Endothelial cell of umbilical vein (primary cell): ENCODE results near the gene GOLGA2. TPM values are rescaled to one million over a fixed set of nuclear protein-coding genes. Genes with fewer than 3 reads are reported as not detected.

Source experiments
- BruUV-seq: library from RNA; stranded (reverse); fragments of 400-500 nt; replicated peaks from 2 replicates; lab custom pipeline; 2021; lab: Mats Ljungman, UMichigan
- CTCF ChIA-PET: fragments of 300-600, 350-600 bp; sonication (Branson Sonifier 250); formaldehyde crosslinking; loops from one replicate; lab custom pipeline; 2021; ENCODE audit warnings: antibody characterized with exemption, inconsistent platforms; lab: Charles Lee
- POLR2A ChIA-PET: fragments of 300-600, 350-600 bp; sonication (Branson Sonifier 250); formaldehyde crosslinking; loops from one replicate; lab custom pipeline; 2021; ENCODE audit warnings: antibody characterized with exemption, inconsistent platforms; lab: Charles Lee
- DNase-seq: peaks from one replicate; pipeline ENCODE4 v3.0.0-alpha.2; 2011; ENCODE audit warnings: low read depth, low spot score
- FAIRE-seq: peaks from 2 replicates; lab custom pipeline; 2011; peaks lifted over from hg19 to GRCh38; lab: Jason Lieb, UNC
- H2AFZ ChIP-seq: 2 replicates; pipeline ENCODE4 v1.6.0; 2012; ENCODE audit warnings: low read depth, low read length, control low read depth, inconsistent platforms
- H3K27ac ChIP-seq: 2 replicates; pipeline ENCODE4 v1.5.1; 2011; ENCODE audit warnings: low read depth, mild to moderate bottlenecking, control low read depth, low read length, moderate library complexity; ENCODE audit not compliant: insufficient read depth
- H3K27me3 ChIP-seq, 2 experiments: 2 replicates each; pipeline versions ENCODE4 v1.6.0 to v1.6.1; 2011; ENCODE audit warnings: low read length in 2 of 2, mixed read lengths in 1 of 2; ENCODE audit not compliant: control insufficient read depth in 2 of 2, insufficient read depth in 2 of 2
- H3K36me3 ChIP-seq, 2 experiments: 2 replicates in 1 of 2; 3 replicates in 1 of 2; pipeline ENCODE4 v1.5.1; 2011; ENCODE audit warnings: low read length in 2 of 2, mild to moderate bottlenecking in 1 of 2, moderate library complexity in 1 of 2; ENCODE audit not compliant: control insufficient read depth in 2 of 2, insufficient read depth in 2 of 2; ENCODE audit errors: extremely low read depth in 1 of 2
- H3K4me1 ChIP-seq: 3 replicates; pipeline ENCODE4 v1.5.1; 2011; ENCODE audit warnings: mild to moderate bottlenecking, low read length; ENCODE audit not compliant: control insufficient read depth, insufficient read depth; ENCODE audit errors: extremely low read depth
- H3K4me2 ChIP-seq: 2 replicates; pipeline ENCODE4 v1.6.1; 2011; ENCODE audit warnings: low read length, control low read depth, mixed read lengths; ENCODE audit not compliant: insufficient read depth
- H3K4me3 ChIP-seq, 3 experiments: fragments of 200-600 bp in 1 of 3; sonication (generic), shearing (Covaris generic) in 1 of 3; replicated peaks in 1 of 3; 2 replicates each; pipeline ENCODE4 v1.5.1; 2011 to 2016; ENCODE audit warnings: control low read depth in 3 of 3, low read length in 3 of 3, mild to moderate bottlenecking in 2 of 3, inconsistent platforms in 1 of 3, low read depth in 1 of 3, moderate library complexity in 1 of 3; ENCODE audit not compliant: insufficient read depth in 1 of 3
- H3K79me2 ChIP-seq: 2 replicates; pipeline ENCODE4 v1.6.0; 2012; ENCODE audit warnings: low read length, inconsistent platforms; ENCODE audit not compliant: control insufficient read depth, insufficient read depth
- H3K9ac ChIP-seq: replicated peaks from 2 replicates; pipeline ENCODE3; 2011; ENCODE audit warnings: low read length, control low read depth; ENCODE audit not compliant: insufficient read depth; ENCODE audit errors: extremely low read depth
- H3K9me1 ChIP-seq: replicated peaks from 3 replicates; pipeline ENCODE4 v1.6.0; 2011; ENCODE audit warnings: mild to moderate bottlenecking, low read length; ENCODE audit not compliant: control insufficient read depth, insufficient read depth; ENCODE audit errors: extremely low read depth
- H3K9me3 ChIP-seq: replicated peaks from 2 replicates; pipeline ENCODE4 v1.5.1; 2012; ENCODE audit warnings: low read length, inconsistent platforms; ENCODE audit not compliant: control insufficient read depth, insufficient read depth
- H4K20me1 ChIP-seq: replicated peaks from 2 replicates; pipeline ENCODE3; 2011; ENCODE audit warnings: mild to moderate bottlenecking, low read length; ENCODE audit not compliant: control insufficient read depth, insufficient read depth; ENCODE audit errors: extremely low read depth
- EZH2 ChIP-seq: IDR thresholded peaks from 2 replicates; pipeline ENCODE4 v1.6.1; 2012; ENCODE audit warnings: borderline replicate concordance, low read depth, mild to moderate bottlenecking, moderate library complexity, low read length, inconsistent platforms; ENCODE audit not compliant: severe bottlenecking
- FOS ChIP-seq: IDR thresholded peaks from 2 replicates; pipeline ENCODE4 v1.6.1; 2011; ENCODE audit warnings: mild to moderate bottlenecking, low read length, moderate library complexity, borderline replicate concordance; ENCODE audit not compliant: insufficient read depth
- GATA2 ChIP-seq: IDR thresholded peaks from 2 replicates; pipeline ENCODE4 v1.7.0; 2011; ENCODE audit warnings: low read depth, mild to moderate bottlenecking, moderate library complexity, mixed read lengths, low read length; ENCODE audit not compliant: insufficient read length, insufficient read depth
- JUN ChIP-seq: IDR thresholded peaks from 2 replicates; pipeline ENCODE4 v1.6.1; 2011; ENCODE audit warnings: borderline replicate concordance, low read depth; ENCODE audit not compliant: insufficient read length, insufficient read depth
- MYC ChIP-seq: IDR thresholded peaks from one replicate; pipeline ENCODE4 v1.6.1; 2011; ENCODE audit warnings: mild to moderate bottlenecking, low read depth, low read length
- POLR2A ChIP-seq: IDR thresholded peaks from 2 replicates; pipeline ENCODE4 v1.6.1; 2012; ENCODE audit warnings: low read depth, mild to moderate bottlenecking, control low read depth, low read length
- POLR2AphosphoS5 ChIP-seq: IDR thresholded peaks from 2 replicates; pipeline ENCODE4 v1.6.1; 2012; ENCODE audit warnings: low read depth, mild to moderate bottlenecking, control low read depth, low read length, moderate library complexity; ENCODE audit not compliant: insufficient read depth
- dilution Hi-C: fragments of 300-500 bp; cut with MboI; formaldehyde crosslinking; loops from one replicate; pipeline ENCODE4 v1.15.0; 2019; ENCODE audit warnings: low sequenced_read_pairs; ENCODE audit not compliant: extremely low pct_ligation_motif_present
- intact Hi-C: fragments of 100-400 bp; cut with micrococcal nuclease; formaldehyde crosslinking; loops from one replicate; pipeline ENCODE4 v1.10.0; 2022
- polyA plus RNA-seq, 4 experiments: library from polyadenylated mRNA; depleted of rRNA in 3 of 4; stranded (reverse) in 3 of 4; unstranded in 1 of 4; fragments of >200 nt; gene quantifications; 2 replicates each; pipeline versions ENCODE4 v1.2.1 to v1.2.3, GENCODE V29; 2011 to 2012; ENCODE audit warnings: missing spikeins in 1 of 4
- total RNA-seq: library from RNA; stranded (reverse); gene quantifications from 2 replicates; pipeline ENCODE4 v1.2.3, GENCODE V29; 2021
- TF ChIP-seq, protein P1 (sequence below): IDR thresholded peaks from 2 replicates; pipeline ENCODE4 v1.6.1; 2011; ENCODE audit not compliant: insufficient read depth, insufficient read length
- TF ChIP-seq, protein P2 (sequence below), 2 donors: IDR thresholded peaks; 1 replicate in 1 of 2; 2 replicates in 1 of 2; pipeline ENCODE4 v1.5.1; 2011; ENCODE audit warnings: low read length in 2 of 2, mild to moderate bottlenecking in 2 of 2, moderate library complexity in 2 of 2, control low read depth in 1 of 2, inconsistent platforms in 1 of 2, low read depth in 1 of 2; ENCODE audit not compliant: insufficient read depth in 1 of 2; ENCODE audit errors: extremely low read depth in 1 of 2

Gene GOLGA2
- total and polyA plus RNA-seq, 2 donors (not counting 3 experiments of a cell fraction or from before 2014, with no cell fraction given), result 52.3 to 114 TPM

DNA sequence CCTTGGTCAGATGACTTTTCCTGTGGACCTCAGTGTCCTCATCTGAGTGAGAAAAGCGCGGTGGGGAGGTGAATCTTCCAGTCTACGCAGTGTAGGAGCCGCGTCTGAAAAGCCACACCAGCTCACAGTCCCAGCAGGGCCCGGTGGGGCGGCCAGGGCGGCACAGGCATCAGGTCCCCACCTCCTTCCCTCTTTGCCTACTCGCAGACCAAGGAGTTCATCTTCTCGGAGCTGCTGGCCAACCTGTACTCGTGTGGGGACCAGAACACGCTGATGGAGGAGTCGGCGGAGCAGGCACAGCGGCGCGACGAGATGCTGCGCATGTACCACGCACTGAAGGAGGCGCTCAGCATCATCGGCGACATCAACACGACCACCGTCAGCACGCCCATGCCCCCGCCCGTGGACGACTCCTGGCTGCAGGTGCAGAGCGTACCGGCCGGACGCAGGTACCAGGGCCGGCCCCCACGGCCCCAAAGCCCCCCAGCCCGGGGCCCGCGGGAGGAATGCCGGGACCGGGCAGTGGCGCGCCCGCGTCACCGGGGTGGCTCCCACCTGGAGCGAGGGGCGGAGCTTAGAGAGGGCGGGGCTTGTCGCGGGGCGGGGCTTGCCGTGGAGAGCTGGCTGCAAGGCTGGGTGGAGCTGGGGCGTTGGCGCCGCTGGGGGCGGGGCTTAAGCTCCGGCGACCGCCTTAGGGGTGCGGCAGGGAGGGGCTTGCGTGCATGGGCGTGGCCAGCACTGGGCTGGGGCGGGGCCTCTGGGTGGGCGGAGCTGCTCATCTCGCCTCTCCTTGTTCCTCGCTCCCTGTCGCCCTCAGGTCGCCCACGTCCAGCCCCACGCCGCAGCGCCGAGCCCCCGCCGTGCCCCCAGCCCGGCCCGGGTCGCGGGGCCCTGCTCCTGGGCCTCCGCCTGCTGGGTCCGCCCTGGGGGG is 25.6 kb downstream of the GOLGA2 start:
- H3K4me1 ChIP-seq, result peaks cover 28% of the 10 kb centered on the region
- intact Hi-C loops, result loop anchor here (2.0 kb wide), 1 partner anchor 47 kb away; the partner anchor contains the start of gene DNM1
- H2AFZ ChIP-seq, result peak overlapping the region; percentile 80
- CTCF ChIA-PET, result interaction anchor here (0.9 to 1.5 kb wide), 7 partner anchors 9 to 91 kb away, joined by 3 to 7 read pairs (median 3); partner anchors contain the start of genes GOLGA2 and SWI5
- no peaks in the 10 kb centered on the region for H3K79me2 ChIP-seq
- no peaks in the 10 kb centered on the region for H4K20me1 ChIP-seq
- no peaks in the 10 kb centered on the region for H3K9me1 ChIP-seq
- dilution Hi-C loops, result no loop called here
- no peak overlapping the region for H3K27ac ChIP-seq
- peak overlapping the region; percentile 19 for H3K9ac ChIP-seq
- no peaks in the 10 kb centered on the region for H3K9me3 ChIP-seq
- peak overlapping the region; percentile 71 for H3K4me2 ChIP-seq
- DNase-seq (peak; percentile 82), FAIRE-seq (peak; percentile 90)
- BruUV-seq, result no TSS peak
- POLR2A ChIA-PET, result interaction anchor here (0.6 kb wide), 2 partner anchors 12 to 1232 kb away, joined by 5 to 7 read pairs; no protein-coding TSS in a partner anchor
- H3K27me3 ChIP-seq, result no peaks in the 10 kb centered on the region
- peak overlapping the region; percentile 34 to 52 (median 36) for H3K4me3 ChIP-seq
- TF ChIP-seq, protein P1, sequence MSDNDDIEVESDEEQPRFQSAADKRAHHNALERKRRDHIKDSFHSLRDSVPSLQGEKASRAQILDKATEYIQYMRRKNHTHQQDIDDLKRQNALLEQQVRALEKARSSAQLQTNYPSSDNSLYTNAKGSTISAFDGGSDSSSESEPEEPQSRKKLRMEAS, result no peak
- TF ChIP-seq JUN (no peak), GATA2 (no peak), FOS (no peak), POLR2A (no peak), MYC (no peak), POLR2AphosphoS5 (no peak), EZH2 (no peak)
- TF ChIP-seq, protein P2, sequence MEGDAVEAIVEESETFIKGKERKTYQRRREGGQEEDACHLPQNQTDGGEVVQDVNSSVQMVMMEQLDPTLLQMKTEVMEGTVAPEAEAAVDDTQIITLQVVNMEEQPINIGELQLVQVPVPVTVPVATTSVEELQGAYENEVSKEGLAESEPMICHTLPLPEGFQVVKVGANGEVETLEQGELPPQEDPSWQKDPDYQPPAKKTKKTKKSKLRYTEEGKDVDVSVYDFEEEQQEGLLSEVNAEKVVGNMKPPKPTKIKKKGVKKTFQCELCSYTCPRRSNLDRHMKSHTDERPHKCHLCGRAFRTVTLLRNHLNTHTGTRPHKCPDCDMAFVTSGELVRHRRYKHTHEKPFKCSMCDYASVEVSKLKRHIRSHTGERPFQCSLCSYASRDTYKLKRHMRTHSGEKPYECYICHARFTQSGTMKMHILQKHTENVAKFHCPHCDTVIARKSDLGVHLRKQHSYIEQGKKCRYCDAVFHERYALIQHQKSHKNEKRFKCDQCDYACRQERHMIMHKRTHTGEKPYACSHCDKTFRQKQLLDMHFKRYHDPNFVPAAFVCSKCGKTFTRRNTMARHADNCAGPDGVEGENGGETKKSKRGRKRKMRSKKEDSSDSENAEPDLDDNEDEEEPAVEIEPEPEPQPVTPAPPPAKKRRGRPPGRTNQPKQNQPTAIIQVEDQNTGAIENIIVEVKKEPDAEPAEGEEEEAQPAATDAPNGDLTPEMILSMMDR (IDR thresholded peaks at IDR 0.05; ENCODE audit: extremely low read depth in 1 of 2, insufficient read depth in 1 of 2, low read depth in 1 of 2, low read length in 2 of 2), result no peak
- no peaks in the 10 kb centered on the region for H3K36me3 ChIP-seq
